Stimulated activated CD4-positive, alpha-beta T cell treated with anti-CD3 and anti-CD28 coated beads, Interleukin-4, amount 100 ng/mL, for 24 hours (primary cell): ENCODE data around the gene UGT2A3.

ENCODE experiments used
- DNase-seq: peaks from one replicate; pipeline ENCODE4 v3.0.0-alpha.2; 2020

The UGT2A3 gene

GRCh38 chr4:68909385-68909784, 42.2 kb downstream of the UGT2A3 start:
- DNase-seq, result no peak

DNA sequence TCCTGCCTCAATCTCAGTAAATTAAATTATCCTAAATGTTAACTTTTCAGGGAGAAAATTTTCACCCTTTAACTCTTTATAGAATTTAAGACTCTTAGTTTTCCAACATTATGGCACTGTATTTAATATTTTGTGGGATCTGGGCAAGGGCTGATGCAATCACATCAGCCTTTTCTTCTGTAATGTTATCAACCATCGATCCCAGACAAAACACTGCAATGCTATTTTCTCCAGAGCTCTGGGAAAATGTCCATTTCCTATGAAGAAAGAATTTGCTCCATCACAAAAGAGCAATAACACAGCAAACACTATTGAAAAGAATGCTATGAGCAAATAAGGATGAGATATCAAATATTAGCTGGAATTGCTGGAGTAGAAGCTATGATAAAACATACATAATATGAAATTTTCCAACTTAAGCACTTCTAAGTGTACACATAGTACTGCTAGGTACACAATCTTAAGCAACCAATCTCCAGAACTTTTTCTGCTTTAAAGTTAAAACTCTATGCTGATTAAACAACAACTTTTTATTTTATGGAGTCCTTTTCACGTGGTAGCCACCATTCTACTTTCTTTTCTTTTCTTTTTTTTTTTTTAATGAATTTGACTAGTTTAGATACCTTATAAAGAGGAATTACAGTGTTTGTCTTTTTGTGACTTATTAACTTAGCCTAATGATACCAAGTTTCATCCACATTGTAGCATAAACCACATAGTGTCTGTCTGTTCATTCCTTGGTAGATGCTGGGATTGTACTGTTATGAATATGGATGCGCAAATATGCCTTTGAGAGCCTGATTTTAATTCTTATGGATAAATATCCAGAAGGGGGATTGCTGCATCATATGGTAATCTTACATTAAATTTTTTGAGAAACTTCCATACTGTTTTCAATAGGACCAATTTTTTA, 43.6 kb downstream of the UGT2A3 start:
- DNase-seq, result no peak

DNA sequence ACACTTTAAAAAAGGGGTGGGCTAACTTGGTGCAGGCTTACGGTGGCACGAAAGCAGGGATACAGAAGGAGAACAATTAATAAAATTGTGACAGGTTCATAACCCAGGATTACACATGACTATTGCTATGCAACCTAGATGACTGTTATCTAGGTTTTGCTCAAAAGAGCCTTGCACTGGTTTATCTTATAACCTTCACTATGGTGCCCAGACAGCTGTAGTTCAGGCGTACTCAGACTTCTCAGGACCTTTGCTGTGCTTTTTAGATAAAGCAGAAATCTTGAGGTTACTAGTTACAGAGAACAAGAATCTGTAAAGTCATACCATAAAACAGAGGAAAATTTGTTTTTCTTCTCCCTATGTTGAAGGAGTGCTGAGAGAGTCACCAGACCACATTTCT, 44.4 kb downstream of the UGT2A3 start:
- DNase-seq, result no peak

DNA sequence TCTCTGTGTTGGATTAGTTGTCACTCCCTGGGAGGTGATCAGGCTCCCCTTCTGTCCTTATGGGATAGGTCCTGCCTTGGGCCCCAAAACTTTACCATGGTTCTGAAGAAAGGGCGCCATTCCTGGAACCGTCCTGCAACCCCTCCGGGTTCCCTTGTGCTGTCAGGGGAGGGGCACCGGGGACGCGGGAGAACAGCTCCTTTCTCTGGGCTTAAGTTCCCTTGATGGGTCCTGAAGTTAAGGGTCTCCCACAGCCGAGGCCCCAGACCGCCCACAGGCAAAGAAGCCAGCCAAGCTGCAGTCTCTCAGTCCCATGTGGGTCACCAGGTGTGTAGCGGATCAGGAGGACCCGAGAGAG, 44.8 kb downstream of the UGT2A3 start:
- DNase-seq, result no peak

- DNase-seq, result no peak
Observed at GRCh38 chr4:68905939-68906779, 45.4 kb downstream of the UGT2A3 start.

DNA sequence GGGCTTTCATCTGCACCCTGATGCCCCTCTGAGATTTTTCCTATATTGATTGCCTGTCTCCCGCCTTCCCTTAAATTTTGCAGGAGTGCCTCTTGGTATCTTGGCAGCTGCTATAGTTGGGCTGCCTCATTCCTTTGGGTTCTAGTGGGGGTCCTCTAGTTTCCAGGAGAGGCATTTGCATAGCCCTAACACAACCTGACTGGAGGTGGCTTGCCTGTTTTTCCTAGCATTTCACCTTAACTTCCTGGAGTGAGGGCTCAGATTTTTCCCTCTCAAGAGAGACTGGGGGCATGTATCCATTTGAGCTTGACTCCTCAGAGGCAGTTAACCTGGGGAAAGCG, 46.0 kb downstream of the UGT2A3 start:
- no peak for DNase-seq

DNA sequence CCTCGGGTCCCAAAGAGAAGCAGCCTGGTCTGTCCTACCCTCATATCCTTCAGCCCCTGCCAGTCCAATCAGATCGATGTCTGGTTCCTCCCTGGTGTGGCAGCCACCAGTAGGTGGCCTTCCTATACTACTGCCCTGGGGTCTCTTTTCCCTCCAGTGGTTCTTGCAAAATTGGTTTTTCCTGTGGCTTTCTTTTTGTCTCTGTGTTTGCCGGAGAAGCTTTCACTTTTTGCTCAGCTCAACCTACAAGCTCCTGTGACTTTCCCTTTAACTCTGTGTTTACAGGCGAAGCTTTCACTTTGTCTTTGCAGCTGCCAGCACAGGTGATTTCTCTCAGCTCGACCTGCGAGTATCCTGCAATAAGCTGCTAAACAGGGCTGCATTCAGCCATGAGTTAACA, 46.8 kb downstream of the UGT2A3 start:
- no peak for DNase-seq

- no peak for DNase-seq
Observed at GRCh38 chr4:68896749-68897148, 54.9 kb downstream of the UGT2A3 start.

GRCh38 chr4:68895561-68896198, 55.9 kb downstream of the UGT2A3 start:
- DNase-seq, result no peak

DNA sequence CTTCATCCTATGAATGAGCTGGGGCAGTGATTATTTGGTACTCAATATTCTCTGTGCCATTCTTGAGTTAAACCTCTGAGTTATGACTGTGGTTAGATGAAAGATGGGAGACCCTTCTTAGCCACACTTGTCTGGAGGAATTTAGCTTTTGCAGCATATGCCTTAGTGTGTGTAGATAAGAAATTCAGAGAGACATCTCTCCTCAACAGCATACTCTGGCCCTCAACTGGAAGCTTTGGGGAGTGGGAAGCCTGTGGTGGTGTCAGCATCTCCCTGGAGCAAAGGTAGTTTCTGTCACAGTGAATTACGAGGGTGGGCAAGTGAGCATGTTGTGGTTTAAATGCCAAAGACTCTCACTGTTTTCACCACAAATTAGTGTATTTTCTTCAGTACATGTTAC, 58.7 kb downstream of the UGT2A3 start:
- DNase-seq, result no peak

- no peak for DNase-seq
Observed at GRCh38 chr4:68891678-68892077, 59.9 kb downstream of the UGT2A3 start.

- no peak for DNase-seq
Observed at GRCh38 chr4:68885545-68885944, 66.1 kb downstream of the UGT2A3 start.

- DNase-seq, result no peak
Observed at GRCh38 chr4:68883870-68884269, 67.7 kb downstream of the UGT2A3 start.
